ENCODE measurements around the gene EDEM3.

DNA sequence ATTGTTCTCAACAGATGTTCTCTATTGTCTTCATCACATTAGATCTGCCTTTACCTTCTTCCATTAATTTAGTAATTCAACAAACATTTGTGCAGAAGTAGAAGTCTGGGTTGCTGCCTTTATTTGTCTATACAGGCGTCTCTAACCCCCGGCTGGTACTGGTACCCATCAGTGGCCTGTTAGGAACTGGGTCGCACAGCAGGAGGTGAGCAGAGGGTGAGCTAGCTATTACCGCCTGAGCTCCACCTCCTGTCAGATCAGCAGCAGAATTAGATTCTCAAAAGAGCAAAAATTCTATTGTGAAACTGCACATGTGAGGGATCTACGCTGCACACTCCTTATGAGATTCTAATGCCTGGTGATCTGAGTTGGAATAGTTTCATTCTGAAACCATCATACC is 12.9 kb upstream of the EDEM3 start:
- no peak for TF ChIP-seq POLR2A (IDR thresholded peaks at IDR 0.05)
- TF ChIP-seq, protein P1, sequence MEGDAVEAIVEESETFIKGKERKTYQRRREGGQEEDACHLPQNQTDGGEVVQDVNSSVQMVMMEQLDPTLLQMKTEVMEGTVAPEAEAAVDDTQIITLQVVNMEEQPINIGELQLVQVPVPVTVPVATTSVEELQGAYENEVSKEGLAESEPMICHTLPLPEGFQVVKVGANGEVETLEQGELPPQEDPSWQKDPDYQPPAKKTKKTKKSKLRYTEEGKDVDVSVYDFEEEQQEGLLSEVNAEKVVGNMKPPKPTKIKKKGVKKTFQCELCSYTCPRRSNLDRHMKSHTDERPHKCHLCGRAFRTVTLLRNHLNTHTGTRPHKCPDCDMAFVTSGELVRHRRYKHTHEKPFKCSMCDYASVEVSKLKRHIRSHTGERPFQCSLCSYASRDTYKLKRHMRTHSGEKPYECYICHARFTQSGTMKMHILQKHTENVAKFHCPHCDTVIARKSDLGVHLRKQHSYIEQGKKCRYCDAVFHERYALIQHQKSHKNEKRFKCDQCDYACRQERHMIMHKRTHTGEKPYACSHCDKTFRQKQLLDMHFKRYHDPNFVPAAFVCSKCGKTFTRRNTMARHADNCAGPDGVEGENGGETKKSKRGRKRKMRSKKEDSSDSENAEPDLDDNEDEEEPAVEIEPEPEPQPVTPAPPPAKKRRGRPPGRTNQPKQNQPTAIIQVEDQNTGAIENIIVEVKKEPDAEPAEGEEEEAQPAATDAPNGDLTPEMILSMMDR (IDR thresholded peaks at IDR 0.05), result no peak
- no peak for TF ChIP-seq POLR2AphosphoS5 (IDR thresholded peaks at IDR 0.05)

Measured in transverse colon (tissue), 4 donors.